Stimulated activated naive B cell treated with anti-CD40 and anti-IgM and Interleukin-4, amounts not matched to agents 10 μg/mL and 1 μg/mL and 100 μg/mL, for 72 hours (primary cell): ENCODE results near the gene HAP1.

Source experiments
- ATAC-seq, 2 donors: fragments of 150-1000 bp; cut with Tn5 transposase; replicated peaks; 2 replicates each; pipeline ENCODE4 v1.10.0; 2021; ENCODE audit warnings: moderate library complexity in 1 of 2
- DNase-seq: peaks from one replicate; pipeline ENCODE4 v3.0.0; 2021
- H3K27ac Mint-ChIP-seq: one replicate; pipeline ENCODE4 v1.8.0; 2022; ENCODE audit warnings: mild to moderate bottlenecking, mixed read lengths
- H3K27me3 Mint-ChIP-seq, 2 donors: one replicate each; pipeline ENCODE4 v1.8.0; 2022; ENCODE audit warnings: mixed read lengths in 2 of 2
- H3K36me3 Mint-ChIP-seq, 2 donors: one replicate each; pipeline ENCODE4 v1.8.0; 2022; ENCODE audit warnings: mixed read lengths in 2 of 2, mild to moderate bottlenecking in 1 of 2
- H3K4me1 Mint-ChIP-seq, 2 donors: one replicate each; pipeline ENCODE4 v1.8.0; 2022; ENCODE audit warnings: mixed read lengths in 2 of 2, mild to moderate bottlenecking in 1 of 2
- H3K4me3 Mint-ChIP-seq, 2 donors: one replicate each; pipeline ENCODE4 v1.8.0; 2022; ENCODE audit warnings: mild to moderate bottlenecking in 2 of 2, mixed read lengths in 2 of 2, moderate library complexity in 1 of 2
- H3K9me3 Mint-ChIP-seq, 2 donors: one replicate each; pipeline ENCODE4 v1.8.0; 2022; ENCODE audit warnings: mixed read lengths in 2 of 2, mild to moderate bottlenecking in 1 of 2

The HAP1 gene

DNA sequence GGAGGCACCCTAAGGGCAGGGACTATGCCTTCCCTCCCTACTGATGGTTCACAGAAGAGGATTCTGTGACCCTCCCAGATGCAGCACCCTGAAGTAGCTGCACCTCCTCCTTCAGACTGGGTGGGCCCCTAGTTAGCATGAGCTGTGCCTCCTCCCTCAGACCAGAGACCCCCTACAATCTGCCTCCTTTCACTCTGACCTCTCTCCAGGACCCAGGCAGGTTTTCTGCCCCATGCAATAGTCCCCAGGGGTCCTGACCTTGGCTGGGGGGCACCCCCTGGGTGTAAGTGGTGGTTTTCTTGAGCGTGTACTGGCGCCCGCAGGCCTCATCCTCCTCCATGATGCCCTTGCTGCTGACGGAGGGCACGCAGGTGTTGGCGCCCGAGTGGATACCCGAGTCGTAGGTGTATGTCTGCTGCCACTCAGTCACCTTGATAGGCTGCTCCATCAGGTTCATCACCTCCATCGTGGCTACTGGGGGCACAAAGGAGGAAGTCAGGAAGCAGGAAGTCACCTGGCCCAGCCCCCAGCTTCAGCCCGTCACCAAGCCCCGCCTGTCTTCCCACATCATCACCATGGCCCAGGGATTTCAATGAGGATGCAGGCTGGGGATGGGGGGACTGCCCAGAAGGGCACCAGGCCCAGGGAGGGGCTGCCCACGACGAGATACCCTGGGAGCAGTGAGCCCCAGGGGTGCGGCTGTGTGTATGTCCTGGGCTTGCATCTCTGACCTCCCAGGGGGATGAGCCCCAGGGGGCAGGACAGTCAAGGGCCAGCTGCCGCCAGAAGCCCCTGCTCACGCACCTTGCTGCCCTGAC is 37.2 kb upstream of the HAP1 start:
- peak overlapping the region; percentile 93 for H3K27ac Mint-ChIP-seq
- no peaks in the 10 kb centered on the region for H3K27me3 Mint-ChIP-seq
- H3K4me3 Mint-ChIP-seq = peak overlapping the region; percentile 39 to 65

DNA sequence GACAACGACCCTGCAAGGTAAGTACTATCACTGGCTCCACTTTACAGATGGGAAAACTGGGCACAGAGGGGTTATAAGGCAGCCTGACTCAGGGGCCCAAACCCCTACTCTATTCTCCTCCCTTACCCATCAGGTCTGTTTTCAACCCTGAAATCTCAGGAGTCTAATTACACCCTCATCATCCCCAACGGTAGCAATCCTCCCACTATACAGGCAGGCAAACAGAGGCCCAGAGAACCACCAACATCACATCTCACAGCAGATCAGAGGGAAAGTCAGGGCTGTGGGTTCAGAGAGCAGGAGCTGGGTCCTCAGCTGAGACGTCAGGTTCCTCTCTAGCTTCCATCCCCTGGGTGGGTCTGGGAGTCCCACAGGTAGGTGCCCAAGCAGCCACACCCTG is 35.5 kb upstream of the HAP1 start:
- H3K4me1 Mint-ChIP-seq = peaks cover 13 to 22% of the 10 kb centered on the region in 2 donors
- H3K36me3 Mint-ChIP-seq = peaks cover 9 to 26% of the 10 kb centered on the region in 2 donors
- H3K9me3 Mint-ChIP-seq = no peaks in the 10 kb centered on the region
- H3K27me3 Mint-ChIP-seq = no peaks in the 10 kb centered on the region
- ATAC-seq (no peak), DNase-seq (no peak)
- no peak overlapping the region for H3K27ac Mint-ChIP-seq
- H3K4me3 Mint-ChIP-seq = no peak overlapping the region

More for the DNA sequence above, 37.2 kb upstream of the HAP1 start:
- Mint-ChIP-seq H3K4me1 (peaks cover 13 to 22% of the 10 kb centered on the region in 2 donors), H3K36me3 (peaks cover 6 to 23% of the 10 kb centered on the region in 2 donors), H3K9me3 (no peaks in the 10 kb centered on the region)
- DNase-seq (no peak), ATAC-seq (peak in 1 of 2 donors; percentile 50)

DNA sequence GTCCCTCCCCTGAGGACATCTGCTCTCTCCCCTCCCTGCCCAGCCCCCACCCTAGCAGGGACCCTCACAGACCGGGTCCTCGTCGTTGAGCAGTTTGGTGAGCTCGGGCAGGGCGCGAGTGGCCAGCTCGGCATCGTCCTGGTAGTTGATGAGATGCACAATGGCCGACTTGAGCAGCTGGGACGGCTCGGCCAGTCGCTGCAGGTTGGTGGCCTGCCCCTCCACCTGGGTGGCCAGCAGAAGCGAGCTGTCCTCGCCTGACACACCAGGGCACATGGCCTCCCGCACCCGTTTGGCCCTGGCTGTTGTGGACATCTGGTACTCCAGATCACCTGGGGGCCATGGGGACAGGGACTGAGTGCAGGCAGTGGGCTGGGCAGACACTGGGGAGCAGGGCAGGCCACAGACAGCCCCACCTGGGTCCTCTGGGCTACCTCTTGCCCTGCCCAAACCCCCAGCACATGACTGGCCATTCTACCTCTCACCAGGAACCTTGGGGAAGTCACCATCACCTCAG is 35.0 kb upstream of the HAP1 start:
- peaks cover 13 to 20% of the 10 kb centered on the region in 2 donors for H3K4me1 Mint-ChIP-seq
- ATAC-seq (no peak), DNase-seq (no peak)
- no peak overlapping the region for H3K27ac Mint-ChIP-seq
- no peaks in the 10 kb centered on the region for H3K9me3 Mint-ChIP-seq
- H3K27me3 Mint-ChIP-seq = no peaks in the 10 kb centered on the region
- H3K4me3 Mint-ChIP-seq = no peak overlapping the region
- peaks cover 9 to 29% of the 10 kb centered on the region in 2 donors for H3K36me3 Mint-ChIP-seq

DNA sequence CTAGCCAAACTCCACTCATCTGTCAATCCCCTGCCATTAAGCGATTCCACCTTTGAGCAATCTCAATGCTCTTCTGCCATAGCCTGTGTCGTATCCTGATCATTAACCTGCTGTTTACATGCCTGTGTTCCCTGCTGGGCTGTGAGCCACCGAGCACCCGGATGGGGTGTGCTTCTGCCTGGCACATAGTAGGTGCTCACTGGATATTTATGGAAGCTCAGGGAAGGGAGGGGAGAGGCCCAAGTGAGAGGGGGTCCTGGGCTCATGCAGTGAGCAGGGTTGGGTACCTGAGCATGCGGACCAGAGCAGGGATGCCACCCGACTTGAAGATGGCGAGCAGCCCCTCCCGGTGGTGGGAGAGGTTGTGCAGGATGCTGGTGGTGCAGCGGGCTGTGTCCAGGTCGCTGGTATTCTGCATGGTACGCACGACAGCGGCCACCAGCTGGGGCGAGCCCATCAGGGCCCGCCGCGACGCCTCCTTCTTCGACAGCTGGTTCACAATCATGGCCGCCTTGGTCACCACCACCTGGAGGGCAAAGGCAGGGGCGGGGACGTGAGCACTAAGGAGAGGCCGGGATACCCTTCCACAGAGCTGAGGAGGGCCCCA is 34.3 kb upstream of the HAP1 start:
- Mint-ChIP-seq H3K9me3 (no peaks in the 10 kb centered on the region), H3K27me3 (no peaks in the 10 kb centered on the region), H3K4me3 (no peak overlapping the region), H3K4me1 (peaks cover 11 to 14% of the 10 kb centered on the region in 2 donors), H3K27ac (no peak overlapping the region), H3K36me3 (peaks cover 9 to 31% of the 10 kb centered on the region in 2 donors)
- no peak for DNase-seq
- no peak for ATAC-seq

DNA sequence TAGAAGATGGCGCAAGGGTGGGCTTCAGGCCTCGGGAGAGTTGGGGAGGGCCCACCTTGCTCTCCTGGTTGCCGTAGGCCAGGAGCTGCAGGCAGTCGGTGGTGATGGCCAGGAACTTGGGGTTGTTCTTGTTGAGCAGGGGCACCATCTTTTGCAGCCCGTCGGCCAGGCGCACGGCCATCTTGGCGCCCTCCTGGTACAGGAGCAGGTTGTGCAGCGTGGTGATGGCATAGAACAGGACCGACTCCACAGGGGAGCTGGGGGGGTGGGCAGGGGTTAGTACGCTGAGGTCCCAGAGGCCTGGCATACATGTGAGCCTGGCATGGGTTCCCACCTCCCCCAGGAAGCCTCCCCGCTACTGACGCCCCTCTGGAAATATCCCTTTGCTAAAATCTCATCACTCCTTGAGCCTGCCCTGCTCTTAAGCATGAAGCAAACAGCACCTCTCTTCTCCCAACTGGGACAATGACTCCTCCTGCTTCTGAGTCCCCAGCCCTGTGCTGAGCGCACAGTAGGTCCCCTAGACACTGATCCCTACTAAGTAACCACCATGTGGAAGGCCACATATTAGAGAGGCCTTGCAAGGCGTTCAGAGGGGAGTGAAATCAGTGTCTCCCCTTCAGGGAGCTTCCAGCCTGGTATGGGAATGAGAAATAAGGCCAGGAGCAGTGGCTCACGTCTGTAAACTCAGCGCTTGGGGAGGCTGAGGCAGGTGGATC is 33.0 kb upstream of the HAP1 start:
- H3K27ac Mint-ChIP-seq = peak overlapping the region; percentile 1
- no peaks in the 10 kb centered on the region for H3K27me3 Mint-ChIP-seq
- ATAC-seq (no peak), DNase-seq (no peak)
- H3K36me3 Mint-ChIP-seq = peaks cover 11 to 40% of the 10 kb centered on the region in 2 donors
- H3K9me3 Mint-ChIP-seq = no peaks in the 10 kb centered on the region
- H3K4me1 Mint-ChIP-seq = peaks cover 8 to 10% of the 10 kb centered on the region in 2 donors
- no peak overlapping the region for H3K4me3 Mint-ChIP-seq

DNA sequence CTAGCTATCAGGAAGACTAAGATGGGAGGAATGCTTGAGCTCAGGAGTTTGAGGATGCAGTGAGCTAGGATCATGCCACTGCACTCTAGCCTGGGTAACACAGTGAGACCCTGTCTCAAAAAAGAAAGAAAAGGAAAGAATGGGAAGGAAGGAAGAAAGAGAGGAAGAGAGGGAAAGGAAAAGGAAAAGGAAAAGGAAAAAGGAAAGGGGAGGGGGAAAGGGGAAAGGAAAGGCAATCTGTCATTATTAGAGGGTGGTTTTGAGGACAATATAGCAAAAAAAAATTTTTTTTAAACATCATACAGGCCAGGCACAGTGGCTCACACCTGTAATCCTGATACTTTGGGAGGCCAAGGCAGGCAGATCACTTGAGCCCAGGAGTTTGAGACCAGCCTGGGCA is 31.7 kb upstream of the HAP1 start:
- no peaks in the 10 kb centered on the region for H3K9me3 Mint-ChIP-seq
- no peak overlapping the region for H3K27ac Mint-ChIP-seq
- H3K36me3 Mint-ChIP-seq = peaks cover 11 to 47% of the 10 kb centered on the region in 2 donors
- DNase-seq (no peak), ATAC-seq (no peak)
- H3K4me1 Mint-ChIP-seq = peaks cover 2 to 4% of the 10 kb centered on the region in 2 donors
- no peaks in the 10 kb centered on the region for H3K27me3 Mint-ChIP-seq
- H3K4me3 Mint-ChIP-seq = no peak overlapping the region

DNA sequence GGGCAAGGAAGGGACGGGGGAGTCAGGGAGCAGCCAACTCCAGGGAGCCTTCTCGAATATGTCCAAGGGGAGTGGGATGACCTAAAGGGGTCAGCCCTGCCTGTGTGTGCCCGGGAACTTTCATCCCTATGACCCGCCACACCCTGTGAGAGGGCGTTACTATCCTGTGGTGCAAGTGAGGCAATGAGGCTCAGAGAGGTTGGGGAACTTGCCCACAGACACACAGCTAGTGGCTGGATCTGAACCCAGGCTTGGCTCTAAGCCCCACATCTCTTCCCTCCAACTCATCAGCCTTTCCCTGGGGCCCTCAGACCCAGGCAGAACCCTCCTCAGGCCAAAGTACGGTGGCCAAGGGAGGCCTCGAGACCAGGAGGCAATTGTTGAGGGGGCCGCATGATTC is 28.9 kb upstream of the HAP1 start:
- no peaks in the 10 kb centered on the region for H3K27me3 Mint-ChIP-seq
- peaks cover 8 to 44% of the 10 kb centered on the region in 2 donors for H3K36me3 Mint-ChIP-seq
- no peak overlapping the region for H3K4me3 Mint-ChIP-seq
- H3K4me1 Mint-ChIP-seq = peaks cover 9 to 11% of the 10 kb centered on the region in 2 donors
- peak overlapping the region; percentile 56 for H3K27ac Mint-ChIP-seq
- ATAC-seq (no peak), DNase-seq (no peak)
- no peaks in the 10 kb centered on the region for H3K9me3 Mint-ChIP-seq

DNA sequence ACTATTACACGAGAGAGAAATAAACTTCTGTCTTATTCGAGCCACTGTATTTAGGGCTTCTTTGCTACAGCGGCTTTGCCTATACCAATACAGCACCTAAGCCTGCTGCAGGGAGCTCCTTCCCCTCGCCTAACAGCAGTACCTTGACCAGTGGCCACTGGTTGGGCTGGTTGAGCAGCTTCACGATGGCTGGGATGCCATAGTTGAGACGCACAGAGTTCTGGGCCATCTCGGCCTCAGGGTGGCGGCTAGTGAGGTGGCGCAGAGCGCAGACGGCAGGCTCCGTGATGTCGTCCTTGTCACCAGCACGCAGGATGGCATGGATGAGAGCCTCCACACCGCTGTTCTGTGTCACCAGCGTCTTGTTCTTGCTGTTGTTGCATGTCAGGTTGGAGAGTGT is 28.4 kb upstream of the HAP1 start:
- Mint-ChIP-seq H3K27ac (peak overlapping the region; percentile 31), H3K27me3 (no peaks in the 10 kb centered on the region), H3K4me1 (peaks cover 9 to 11% of the 10 kb centered on the region in 2 donors), H3K4me3 (no peak overlapping the region), H3K36me3 (peaks cover 8 to 44% of the 10 kb centered on the region in 2 donors), H3K9me3 (no peaks in the 10 kb centered on the region)
- ATAC-seq = no peak
- DNase-seq = no peak

DNA sequence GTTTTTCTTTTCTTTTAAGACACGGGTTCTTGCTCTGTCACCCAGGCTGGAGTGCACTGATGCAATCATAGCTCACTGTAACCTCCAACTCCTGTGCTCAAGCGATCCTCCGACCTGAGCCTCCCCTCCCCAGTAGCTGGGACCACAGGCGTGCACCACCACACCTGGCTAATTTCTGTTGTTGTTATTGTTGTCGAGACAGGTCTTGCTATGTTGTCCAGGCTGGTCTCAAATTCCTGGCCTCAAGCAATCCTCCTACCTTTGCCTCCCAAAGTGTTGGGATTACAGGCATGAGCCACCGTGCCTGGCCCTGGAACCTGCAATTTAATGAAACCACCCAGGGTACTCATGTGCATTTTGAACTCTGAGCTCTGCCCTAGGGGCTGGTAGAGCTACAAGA is 27.9 kb upstream of the HAP1 start:
- no peaks in the 10 kb centered on the region for H3K27me3 Mint-ChIP-seq
- no peaks in the 10 kb centered on the region for H3K9me3 Mint-ChIP-seq
- H3K27ac Mint-ChIP-seq = no peak overlapping the region
- ATAC-seq (no peak), DNase-seq (no peak)
- peaks cover 6 to 41% of the 10 kb centered on the region in 2 donors for H3K36me3 Mint-ChIP-seq
- H3K4me1 Mint-ChIP-seq = peaks cover 9 to 11% of the 10 kb centered on the region in 2 donors
- no peak overlapping the region for H3K4me3 Mint-ChIP-seq

DNA sequence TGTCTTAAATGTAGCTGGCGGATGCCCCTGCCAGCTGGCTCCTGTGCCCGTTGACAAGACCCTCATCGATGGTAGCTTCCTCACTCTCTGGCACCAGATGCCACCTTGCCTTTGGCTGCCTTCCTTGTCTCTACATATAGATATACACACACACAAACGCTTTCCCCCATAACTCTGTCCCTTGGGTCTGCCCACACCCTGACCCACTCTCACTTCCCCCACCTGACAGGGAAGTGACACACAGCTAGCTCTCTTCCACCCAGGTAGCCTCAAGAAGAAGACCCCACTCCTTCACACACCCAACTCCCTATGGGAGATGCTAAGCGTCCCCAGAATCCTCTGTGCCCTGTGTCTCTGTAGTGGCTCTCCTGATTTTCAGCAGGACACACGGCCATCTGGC is 26.4 kb upstream of the HAP1 start:
- ATAC-seq = peak; percentile 61 to 91
- H3K9me3 Mint-ChIP-seq = no peaks in the 10 kb centered on the region
- peak overlapping the region; percentile 67 for H3K27ac Mint-ChIP-seq
- DNase-seq = no peak
- peak overlapping the region in 1 of 2 donors; percentile 4 for H3K4me3 Mint-ChIP-seq
- H3K36me3 Mint-ChIP-seq = peaks cover 3 to 30% of the 10 kb centered on the region in 2 donors
- peaks cover 9 to 11% of the 10 kb centered on the region in 2 donors for H3K4me1 Mint-ChIP-seq
- H3K27me3 Mint-ChIP-seq = no peaks in the 10 kb centered on the region

DNA sequence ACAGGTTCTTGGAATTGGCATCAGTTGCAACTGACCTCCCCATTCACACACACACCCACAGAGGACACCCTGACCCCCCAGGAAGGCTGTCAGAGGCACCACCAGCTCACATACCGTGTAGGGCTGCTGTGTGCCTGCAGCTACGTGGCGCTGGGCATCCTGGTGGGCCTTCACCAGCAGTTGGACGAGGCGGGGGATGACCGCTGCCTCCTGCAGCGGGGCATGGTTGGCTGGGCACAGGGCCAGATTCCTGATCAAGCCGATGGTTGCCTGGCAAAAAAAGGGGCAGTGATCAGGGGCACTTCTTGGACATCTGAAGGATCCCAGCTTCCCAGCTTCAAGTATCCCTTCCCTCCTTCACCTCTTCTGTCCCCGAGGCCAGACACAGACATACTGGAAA is 24.2 kb upstream of the HAP1 start:
- Mint-ChIP-seq H3K36me3 (peaks cover 7 to 31% of the 10 kb centered on the region in 2 donors), H3K9me3 (no peaks in the 10 kb centered on the region), H3K4me1 (peaks cover 9 to 11% of the 10 kb centered on the region in 2 donors), H3K4me3 (no peak overlapping the region), H3K27ac (no peak overlapping the region), H3K27me3 (no peaks in the 10 kb centered on the region)
- no peak for ATAC-seq
- DNase-seq = no peak

DNA sequence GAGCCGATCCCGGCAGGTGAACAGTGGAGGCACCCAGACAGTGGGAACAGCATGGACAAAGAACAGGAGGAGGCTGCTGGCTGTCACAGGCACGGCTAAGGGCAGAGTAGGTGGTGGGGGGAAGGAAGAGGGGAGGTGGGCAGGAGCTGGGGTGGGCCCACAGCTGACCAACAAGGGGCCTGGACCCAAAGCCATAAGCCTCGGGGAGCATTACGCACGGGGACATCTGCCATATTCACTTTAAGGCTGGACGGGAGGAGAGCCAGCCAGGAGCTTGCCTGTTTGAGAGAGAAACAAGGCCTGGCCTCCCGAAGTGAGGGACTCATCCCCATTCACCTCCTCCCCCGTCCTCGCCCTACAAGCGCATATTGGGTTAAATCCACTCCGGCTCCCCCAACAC is 19.6 kb upstream of the HAP1 start:
- H3K27me3 Mint-ChIP-seq = no peaks in the 10 kb centered on the region
- H3K27ac Mint-ChIP-seq = no peak overlapping the region
- ATAC-seq (no peak), DNase-seq (no peak)
- peaks cover 5 to 10% of the 10 kb centered on the region in 2 donors for H3K36me3 Mint-ChIP-seq
- H3K9me3 Mint-ChIP-seq = no peaks in the 10 kb centered on the region
- no peaks in the 10 kb centered on the region for H3K4me1 Mint-ChIP-seq
- H3K4me3 Mint-ChIP-seq = no peak overlapping the region

DNA sequence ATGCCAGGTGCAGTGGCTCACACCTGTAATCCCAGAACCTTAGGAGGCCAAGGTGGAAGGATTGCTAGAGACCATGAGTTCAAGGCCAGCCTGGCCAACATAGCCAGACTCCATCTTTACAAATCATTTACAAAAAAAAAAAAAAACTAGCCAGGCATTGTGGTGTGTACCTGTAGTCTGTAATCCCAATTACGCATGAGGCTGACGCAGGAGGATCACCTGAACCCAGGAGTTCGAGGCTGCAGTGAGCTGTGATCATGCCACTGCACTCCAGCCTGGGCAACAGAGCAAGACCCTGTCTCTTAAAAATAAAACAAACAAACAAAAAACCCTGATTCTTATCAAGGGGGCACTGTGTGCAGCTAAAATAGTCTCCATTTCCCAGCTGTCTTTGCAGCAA is 16.8 kb upstream of the HAP1 start:
- DNase-seq = no peak
- peaks cover 0 to 4% of the 10 kb centered on the region in 2 donors for H3K27me3 Mint-ChIP-seq
- H3K4me3 Mint-ChIP-seq = no peak overlapping the region
- H3K27ac Mint-ChIP-seq = no peak overlapping the region
- no peaks in the 10 kb centered on the region for H3K9me3 Mint-ChIP-seq
- ATAC-seq = no peak
- peaks cover 0 to 3% of the 10 kb centered on the region in 2 donors for H3K4me1 Mint-ChIP-seq
- H3K36me3 Mint-ChIP-seq = peaks cover 5 to 10% of the 10 kb centered on the region in 2 donors

DNA sequence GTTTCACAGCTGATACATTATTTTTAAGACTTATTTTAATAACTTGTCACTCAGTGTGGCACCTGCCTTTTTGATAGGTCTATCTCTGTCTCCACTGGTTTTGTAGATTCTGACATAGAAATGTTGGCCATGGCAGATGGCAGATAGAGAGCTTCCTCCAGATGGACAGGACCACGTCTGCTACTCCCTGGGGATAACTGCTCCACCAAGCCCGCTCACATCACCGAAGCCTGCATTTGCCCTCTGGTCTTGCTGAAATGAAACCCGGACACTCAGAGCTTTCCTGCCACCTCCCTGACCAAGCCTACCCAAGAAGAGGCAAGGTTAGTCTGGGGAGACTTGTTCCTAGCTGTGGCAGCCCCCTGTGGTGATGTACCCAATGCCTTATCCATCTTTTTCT is 16.4 kb upstream of the HAP1 start:
- Mint-ChIP-seq H3K27ac (no peak overlapping the region), H3K36me3 (peaks cover 3 to 10% of the 10 kb centered on the region in 2 donors), H3K4me1 (peaks cover 0 to 3% of the 10 kb centered on the region in 2 donors), H3K9me3 (no peaks in the 10 kb centered on the region), H3K27me3 (peaks cover 0 to 4% of the 10 kb centered on the region in 2 donors), H3K4me3 (no peak overlapping the region)
- DNase-seq (no peak), ATAC-seq (no peak)
